ENCODE results near the gene NR4A1.

NR4A1 gene

DNA sequence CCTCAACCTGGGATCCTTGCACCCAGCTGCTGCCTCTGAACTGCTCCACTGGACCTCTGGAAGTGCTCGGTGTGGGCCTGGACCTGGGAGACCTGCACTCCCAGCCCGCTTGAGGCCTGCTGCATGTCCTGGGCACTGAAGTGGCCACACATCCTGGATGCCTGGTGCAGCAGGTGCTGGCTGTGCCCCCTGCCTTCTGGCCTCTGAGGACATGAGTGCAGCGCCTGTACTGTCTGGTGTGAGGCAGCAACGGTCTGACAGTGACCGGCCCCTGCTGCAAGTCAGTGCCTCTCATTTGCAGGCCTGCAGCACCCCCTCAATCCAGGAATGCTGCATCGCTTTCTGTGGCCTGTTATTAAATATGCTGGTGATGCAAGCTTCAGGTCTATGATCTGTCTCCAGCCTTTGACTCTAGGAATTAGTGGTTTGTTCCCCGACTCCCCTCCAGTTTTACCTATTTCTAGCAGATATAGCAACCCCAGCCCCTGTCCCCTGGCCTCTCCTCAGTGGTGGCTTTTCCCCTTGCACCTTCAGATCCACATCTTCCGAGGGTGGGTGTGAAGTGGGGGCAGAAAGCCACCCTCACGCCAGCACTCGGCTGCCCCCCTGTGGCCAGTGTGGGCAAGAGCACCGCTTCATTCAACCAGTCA is 31.9 kb downstream of the NR4A1 start:
- Histone ChIP-seq H3K4me3 (no peak overlapping the region), H4K20me1 (peaks cover 21% of the 10 kb centered on the region), H3K27ac (peak overlapping the region; percentile 85), H3K9me3 (no peaks in the 10 kb centered on the region), H3K4me1 (peaks cover 87% of the 10 kb centered on the region), H3K9ac (no peak overlapping the region), H3K36me3 (peaks cover 21% of the 10 kb centered on the region), H3K4me2 (peak overlapping the region; percentile 85), H3K27me3 (no peaks in the 10 kb centered on the region)
- no peak for TF ChIP-seq Cebpa-rat (IDR thresholded peaks at IDR 0.05)

DNA sequence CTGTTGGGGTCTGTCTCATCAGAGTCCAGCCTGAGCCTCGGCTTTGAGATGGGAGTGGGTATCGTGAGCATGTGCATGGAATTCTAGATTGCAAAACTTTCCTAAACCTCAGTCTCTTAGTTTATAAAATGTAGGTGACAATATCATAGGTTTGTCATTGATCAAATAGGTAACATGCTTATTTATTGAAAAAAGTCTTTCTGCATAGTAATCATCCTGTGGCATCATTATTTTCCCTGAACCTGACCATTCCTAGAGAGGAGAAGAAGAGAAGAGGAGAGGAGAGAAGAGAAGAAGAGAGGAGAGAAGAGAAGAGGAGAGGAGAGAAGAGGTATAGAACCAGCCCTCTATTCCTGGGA is 32.4 kb downstream of the NR4A1 start:
- no peaks in the 10 kb centered on the region for H3K27me3 ChIP-seq
- H3K4me2 ChIP-seq = peak overlapping the region; percentile 85; the same call in 1 of the 2 replicates
- H3K4me3 ChIP-seq = no peak overlapping the region
- H3K36me3 ChIP-seq = peaks cover 16% of the 10 kb centered on the region
- no peak overlapping the region for H3K27ac ChIP-seq
- H3K9me3 ChIP-seq = no peaks in the 10 kb centered on the region
- H3K4me1 ChIP-seq = peaks cover 87% of the 10 kb centered on the region
- H3K9ac ChIP-seq = no peak overlapping the region
- no peak for TF ChIP-seq Cebpa-rat (IDR thresholded peaks at IDR 0.05)
- H4K20me1 ChIP-seq = peaks cover 16% of the 10 kb centered on the region

DNA sequence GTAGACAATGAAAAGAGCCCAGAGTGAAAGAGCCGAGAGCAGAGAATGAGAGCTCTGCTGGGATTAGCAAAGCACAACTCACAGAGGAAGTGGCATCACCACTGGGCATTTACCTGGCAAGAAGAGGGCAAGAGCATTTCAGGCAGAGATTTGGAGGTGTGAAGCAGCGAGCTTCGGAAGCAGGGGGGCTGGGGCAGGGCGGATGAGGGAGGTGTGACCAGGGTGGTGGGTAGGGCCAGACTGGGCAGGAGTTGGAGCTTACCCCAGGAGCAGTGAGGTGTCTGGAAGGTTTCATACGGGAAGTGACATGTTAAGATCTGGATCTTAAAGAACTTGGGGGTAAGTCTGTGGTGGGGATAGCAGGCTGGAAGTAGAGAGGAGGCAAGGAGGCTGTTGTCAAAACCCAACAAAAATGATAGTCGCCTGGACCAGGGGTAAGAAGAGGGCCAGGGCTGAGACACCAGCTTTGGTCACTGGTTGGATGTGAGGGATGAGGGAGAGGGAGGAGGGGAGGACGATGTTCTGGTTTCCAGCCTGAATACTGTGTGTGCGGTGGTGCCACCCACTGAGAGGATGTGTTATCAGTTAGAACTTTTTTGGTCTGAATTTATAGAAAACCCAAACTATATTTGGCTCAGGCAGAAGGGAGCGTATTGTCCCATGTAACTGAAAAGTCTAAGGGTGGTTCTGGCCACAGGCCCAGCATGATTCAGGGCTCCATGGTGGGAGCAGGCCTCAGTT is 33.4 kb downstream of the NR4A1 start:
- Histone ChIP-seq H3K27me3 (no peaks in the 10 kb centered on the region), H4K20me1 (peaks cover 5% of the 10 kb centered on the region; the same call in 1 of the 2 replicates)

DNA sequence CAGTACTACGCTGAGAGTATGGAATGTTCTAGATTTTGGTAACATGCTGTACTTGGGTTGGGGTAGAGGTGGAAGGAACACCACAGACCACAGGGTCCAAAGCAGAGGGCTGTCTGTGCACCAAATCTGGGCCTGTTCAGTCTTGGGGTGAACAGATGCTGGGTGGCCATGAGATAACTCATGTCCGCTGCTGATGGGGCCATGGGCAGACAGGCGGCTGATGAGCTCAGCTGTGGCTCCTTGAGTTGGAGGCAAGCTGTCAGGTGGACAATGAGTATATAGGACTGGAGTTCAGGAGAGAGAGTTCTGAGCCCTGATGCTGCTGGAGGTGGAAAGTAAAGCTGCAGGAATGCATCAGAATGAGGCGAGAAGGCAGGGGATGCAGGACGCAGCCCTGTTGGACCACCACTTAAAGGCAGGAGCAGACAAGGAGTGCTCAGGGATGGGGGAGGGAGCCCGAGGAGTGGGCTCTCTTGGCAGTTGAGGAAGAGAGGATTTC is 34.5 kb downstream of the NR4A1 start:
- H3K36me3 ChIP-seq = no peaks in the 10 kb centered on the region
- no peaks in the 10 kb centered on the region for H3K9me3 ChIP-seq
- no peak for TF ChIP-seq Cebpa-rat (IDR thresholded peaks at IDR 0.05)
- no peaks in the 10 kb centered on the region for H3K27me3 ChIP-seq
- H3K27ac ChIP-seq = no peak overlapping the region
- H3K4me3 ChIP-seq = no peak overlapping the region
- peaks cover 73% of the 10 kb centered on the region for H3K4me1 ChIP-seq
- no peaks in the 10 kb centered on the region for H4K20me1 ChIP-seq
- H3K4me2 ChIP-seq = no peak overlapping the region
- no peak overlapping the region for H3K9ac ChIP-seq

More for the DNA sequence above, 33.4 kb downstream of the NR4A1 start:
- Histone ChIP-seq H3K4me1 (peaks cover 84% of the 10 kb centered on the region), H3K27ac (peak overlapping the region; percentile 37), H3K4me3 (no peak overlapping the region), H3K9me3 (no peaks in the 10 kb centered on the region), H3K36me3 (peaks cover 6% of the 10 kb centered on the region), H3K4me2 (peak overlapping the region; percentile 85), H3K9ac (no peak overlapping the region)
- no peak for TF ChIP-seq Cebpa-rat (IDR thresholded peaks at IDR 0.05)

DNA sequence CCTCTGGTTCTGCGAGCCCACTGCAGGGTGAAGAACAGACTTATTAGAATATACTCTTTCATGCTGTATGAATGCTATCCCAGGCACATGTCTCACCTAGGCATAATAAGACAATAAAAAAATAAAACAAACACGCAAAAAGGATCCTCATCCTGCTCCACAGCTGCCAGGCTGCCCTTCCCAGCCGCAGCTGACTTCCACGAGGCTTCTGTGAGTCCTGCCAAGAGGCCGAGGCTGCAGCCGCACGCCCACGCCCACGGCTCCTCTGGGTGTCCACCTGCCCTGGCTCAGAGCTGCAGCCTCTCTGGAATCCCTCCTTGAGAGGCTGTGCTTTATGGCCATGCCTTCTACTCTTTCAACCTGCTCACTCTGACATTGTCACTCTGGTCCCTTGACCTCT is 35.1 kb downstream of the NR4A1 start:
- peaks cover 67% of the 10 kb centered on the region for H3K4me1 ChIP-seq
- peak overlapping the region; percentile 13; the same call in 1 of the 2 replicates for H3K9ac ChIP-seq
- H3K4me2 ChIP-seq = no peak overlapping the region
- no peaks in the 10 kb centered on the region for H3K27me3 ChIP-seq
- no peak for TF ChIP-seq Cebpa-rat (IDR thresholded peaks at IDR 0.05)
- no peaks in the 10 kb centered on the region for H4K20me1 ChIP-seq
- no peak overlapping the region for H3K27ac ChIP-seq
- no peaks in the 10 kb centered on the region for H3K9me3 ChIP-seq
- H3K4me3 ChIP-seq = no peak overlapping the region
- H3K36me3 ChIP-seq = no peaks in the 10 kb centered on the region

DNA sequence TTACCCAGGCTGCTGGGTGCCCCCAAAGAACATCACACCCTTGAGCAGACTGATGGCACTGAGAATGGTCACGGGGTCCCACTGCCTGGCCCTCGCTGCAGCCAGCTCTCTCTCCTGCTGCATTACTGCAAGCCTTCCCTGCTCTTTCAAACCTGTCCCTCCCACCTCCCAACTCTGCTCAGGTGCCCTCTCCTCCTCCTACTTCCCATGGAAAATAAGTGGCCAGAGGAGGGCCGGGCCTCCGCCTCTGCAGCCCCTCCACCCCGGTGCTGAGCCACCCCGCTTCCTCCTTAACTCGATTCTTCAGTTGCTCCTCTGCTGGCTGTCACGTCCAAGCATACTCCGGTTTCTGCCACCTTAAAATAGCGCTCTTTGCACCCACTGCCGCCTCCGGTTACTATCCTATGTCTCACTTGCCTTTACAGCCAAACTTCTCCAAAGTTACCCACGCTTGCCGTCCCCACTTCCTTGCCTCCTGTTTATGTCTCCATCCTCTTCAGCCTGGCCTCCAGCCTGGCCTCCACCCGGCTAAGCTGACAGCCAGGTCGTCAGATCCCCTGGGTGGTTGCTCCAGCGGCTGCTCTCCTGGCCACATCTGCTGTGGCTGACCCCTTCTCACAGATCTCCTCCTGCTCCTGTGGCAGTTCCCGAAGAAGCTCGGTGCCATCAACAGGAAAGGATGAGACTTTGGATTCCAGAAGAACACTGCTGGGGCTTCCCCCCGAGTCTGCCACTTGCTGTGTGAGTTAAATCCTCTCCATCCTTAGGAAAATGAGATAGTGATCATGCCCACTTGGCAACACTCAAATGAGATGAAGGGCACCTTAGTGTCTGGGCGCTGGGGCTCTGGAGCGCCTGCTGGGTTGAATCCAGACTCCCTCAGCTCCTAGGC is 35.9 kb downstream of the NR4A1 start:
- Histone ChIP-seq H4K20me1 (no peaks in the 10 kb centered on the region), H3K9me3 (no peaks in the 10 kb centered on the region), H3K4me3 (no peak overlapping the region), H3K27me3 (no peaks in the 10 kb centered on the region), H3K4me1 (peaks cover 58% of the 10 kb centered on the region), H3K4me2 (peak overlapping the region; percentile 67; the same call in 1 of the 2 replicates), H3K9ac (no peak overlapping the region), H3K27ac (no peak overlapping the region), H3K36me3 (no peaks in the 10 kb centered on the region)
- TF ChIP-seq Cebpa-rat (IDR thresholded peaks at IDR 0.05) = no peak

DNA sequence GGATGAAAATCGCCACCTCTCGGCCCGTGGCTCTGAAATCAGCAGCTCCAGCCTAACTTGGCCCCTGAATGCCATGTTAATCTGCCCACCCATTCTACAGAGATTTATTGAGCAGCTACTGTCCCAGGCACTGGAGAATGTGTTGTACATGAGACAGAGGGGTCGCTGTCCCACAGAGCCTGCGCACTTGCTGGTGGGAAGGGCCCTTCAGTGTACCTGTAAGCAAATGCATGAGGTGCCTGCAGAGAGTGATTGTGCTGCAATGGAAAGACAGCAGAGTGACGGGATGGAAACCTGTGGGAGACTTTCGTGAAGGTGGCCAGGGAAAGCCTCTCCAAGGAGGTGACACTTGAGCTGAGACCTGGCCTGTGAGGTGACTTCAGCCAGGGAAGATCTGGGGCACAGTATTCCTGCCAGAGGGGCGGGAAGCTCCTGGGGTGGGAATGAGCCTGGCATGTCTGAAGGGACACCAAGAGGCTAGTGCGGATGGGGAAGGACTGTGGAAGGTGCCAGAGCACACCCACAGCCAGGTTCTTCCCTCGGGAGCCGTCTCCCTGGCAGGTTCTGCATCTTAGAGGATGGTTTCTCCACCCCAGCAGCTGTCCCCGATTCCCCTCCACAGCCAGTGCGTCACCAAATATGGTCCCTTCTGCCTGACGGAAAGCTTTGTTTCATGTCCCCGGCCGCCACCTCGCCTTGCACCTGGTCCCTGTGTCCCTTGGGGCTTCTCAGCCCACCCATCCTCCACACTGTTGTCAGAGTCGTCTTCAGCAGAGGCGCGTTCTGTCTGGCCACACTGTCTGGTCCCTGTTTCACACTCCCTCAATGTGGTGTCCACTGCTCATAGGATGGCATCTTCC is 36.9 kb downstream of the NR4A1 start:
- Histone ChIP-seq H3K9me3 (no peaks in the 10 kb centered on the region), H3K4me3 (no peak overlapping the region), H3K4me2 (peak overlapping the region; percentile 67), H3K4me1 (peaks cover 48% of the 10 kb centered on the region), H3K27ac (no peak overlapping the region), H3K36me3 (no peaks in the 10 kb centered on the region), H4K20me1 (no peaks in the 10 kb centered on the region), H3K9ac (peak overlapping the region; percentile 10; the same call in 1 of the 2 replicates), H3K27me3 (no peaks in the 10 kb centered on the region)
- no peak for TF ChIP-seq Cebpa-rat (IDR thresholded peaks at IDR 0.05)

DNA sequence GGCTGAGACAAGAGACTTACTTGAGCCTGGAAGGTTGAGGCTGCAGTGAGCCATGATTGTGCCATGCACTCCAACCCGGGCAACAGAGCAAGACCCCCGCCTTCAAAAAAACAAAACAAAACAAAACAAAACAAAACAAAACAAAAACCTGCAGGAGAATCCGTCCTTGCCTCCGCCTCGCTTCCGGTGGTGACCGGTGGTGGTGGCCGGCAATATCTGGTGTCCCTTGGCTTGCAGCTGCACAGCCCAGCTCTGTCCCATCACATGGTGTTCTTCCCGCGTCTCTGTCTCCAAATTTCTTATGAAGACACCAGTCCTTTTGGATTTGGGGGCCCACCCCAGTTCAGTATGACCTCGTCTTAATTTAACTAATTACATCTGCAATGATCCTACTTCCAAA is 38.2 kb downstream of the NR4A1 start:
- Histone ChIP-seq H3K4me2 (peak overlapping the region; percentile 67; the same call in 1 of the 2 replicates), H3K27ac (no peak overlapping the region)
- TF ChIP-seq Cebpa-rat (IDR thresholded peaks at IDR 0.05) = no peak

DNA sequence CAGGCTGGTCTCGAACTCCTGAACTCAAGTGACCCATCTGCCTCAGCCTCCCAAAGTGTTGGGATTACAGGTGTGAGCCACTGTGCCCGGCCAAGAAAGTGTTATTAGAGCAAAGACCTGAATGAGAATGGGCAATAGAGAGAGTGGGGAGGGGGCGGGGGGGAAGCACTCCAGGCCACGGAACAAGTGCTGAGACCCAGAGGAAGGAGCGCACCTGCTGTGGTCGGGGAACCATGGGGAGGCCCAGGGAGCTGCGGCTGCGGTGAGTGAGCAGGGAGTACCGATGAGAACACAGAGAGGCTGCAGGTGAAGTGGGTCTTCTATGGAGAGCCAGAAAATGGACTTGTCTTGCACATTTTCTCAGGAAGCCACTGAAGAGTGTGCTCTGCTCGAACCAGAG is 39.0 kb downstream of the NR4A1 start:
- Histone ChIP-seq H3K27ac (no peak overlapping the region), H3K9ac (no peak overlapping the region), H3K4me2 (no peak overlapping the region), H3K4me3 (no peak overlapping the region), H3K36me3 (no peaks in the 10 kb centered on the region), H3K9me3 (no peaks in the 10 kb centered on the region), H3K4me1 (peaks cover 27% of the 10 kb centered on the region), H4K20me1 (no peaks in the 10 kb centered on the region), H3K27me3 (no peaks in the 10 kb centered on the region)
- no peak for TF ChIP-seq Cebpa-rat (IDR thresholded peaks at IDR 0.05)

More for the DNA sequence above, 38.2 kb downstream of the NR4A1 start:
- no peak overlapping the region for H3K9ac ChIP-seq
- H3K9me3 ChIP-seq = no peaks in the 10 kb centered on the region
- no peaks in the 10 kb centered on the region for H3K36me3 ChIP-seq
- H3K4me3 ChIP-seq = no peak overlapping the region
- peaks cover 35% of the 10 kb centered on the region for H3K4me1 ChIP-seq
- H3K27me3 ChIP-seq = no peaks in the 10 kb centered on the region
- no peaks in the 10 kb centered on the region for H4K20me1 ChIP-seq
